CD1c-positive myeloid dendritic cell (primary cell): ENCODE results near the gene EIF2S1.
A peak's percentile ranks its signal among the peaks of the same experiment; 100 is the strongest.
"Not testable (repeated sequence)": the region's sequence is repeated elsewhere in the genome, so short reads cannot be mapped to it uniquely, and the experiment has no call there.

Experiments
- DNase-seq: peaks from one replicate; pipeline ENCODE4 v3.0.0-alpha.2; 2016; ENCODE audit errors: extremely low spot score

The EIF2S1 gene

GRCh38 chr14:67359775-67360469, at the start of gene EIF2S1, which contains the start of gene ATP6V1D:
Gene EIF2S1, plus strand, starts transcription at chr14:67360328. Its CDS starts 4,440 bp downstream, at chr14:67364768.
Gene ATP6V1D, minus strand, starts transcription at chr14:67359804. Its CDS starts 106 bp downstream, at chr14:67359698.
- peak; percentile 100 for DNase-seq

- no peak for DNase-seq
These were observed 48.3 kb upstream of the EIF2S1 start for GRCh38 chr14:67311868-67312267.

- no peak for DNase-seq
These were observed 47.0 kb upstream of the EIF2S1 start for GRCh38 chr14:67313153-67313552.

- no peak for DNase-seq
These were observed 42.3 kb upstream of the EIF2S1 start for GRCh38 chr14:67317822-67318221.

GRCh38 chr14:67319142-67319541, 41.0 kb upstream of the EIF2S1 start:
- no peak for DNase-seq

- not testable (repeated sequence) for DNase-seq
These were observed 30.5 kb upstream of the EIF2S1 start for GRCh38 chr14:67329666-67330065.

GRCh38 chr14:67331368-67332125, 28.6 kb upstream of the EIF2S1 start:
- no peak for DNase-seq

GRCh38 chr14:67332468-67332867, 27.7 kb upstream of the EIF2S1 start:
- no peak for DNase-seq

- no peak for DNase-seq
These were observed 24.3 kb upstream of the EIF2S1 start for GRCh38 chr14:67335781-67336180.

- DNase-seq: not testable (repeated sequence)
These were observed 18.9 kb upstream of the EIF2S1 start for GRCh38 chr14:67341231-67341630.

- no peak for DNase-seq
These were observed 16.4 kb upstream of the EIF2S1 start for GRCh38 chr14:67343601-67344230.

GRCh38 chr14:67345583-67345982, 14.5 kb upstream of the EIF2S1 start:
- DNase-seq: no peak

GRCh38 chr14:67352055-67352454, 8.1 kb upstream of the EIF2S1 start:
- no peak for DNase-seq

- DNase-seq: no peak
These were observed 2.8 kb upstream of the EIF2S1 start for GRCh38 chr14:67357186-67357968.

GRCh38 chr14:67357969-67358354, 2.2 kb upstream of the EIF2S1 start:
- no peak for DNase-seq

- DNase-seq: peak; percentile 11
These were observed 979 bp upstream of the EIF2S1 start for GRCh38 chr14:67358924-67359774.

GRCh38 chr14:67360470-67361206, 510 bp downstream of the EIF2S1 start:
- no peak for DNase-seq

- no peak for DNase-seq
These were observed 5.3 kb downstream of the EIF2S1 start for GRCh38 chr14:67365476-67365875.

- no peak for DNase-seq
These were observed 10.7 kb downstream of the EIF2S1 start for GRCh38 chr14:67370830-67371229.
